22Rv1 (cell line): ENCODE results near the gene GNB1L.

Experiments used
- ZFX ChIP-seq: fragments of 450-650 bp; IDR thresholded peaks from 2 replicates; pipeline ENCODE4 v1.6.1; 2017; ENCODE audit warnings: antibody characterized with exemption, borderline replicate concordance
- TF ChIP-seq, protein P1 (sequence below): fragments of 450-650 bp; IDR thresholded peaks from 2 replicates; pipeline ENCODE4 v1.5.1; 2017; ENCODE audit warnings: mild to moderate bottlenecking

DNA sequence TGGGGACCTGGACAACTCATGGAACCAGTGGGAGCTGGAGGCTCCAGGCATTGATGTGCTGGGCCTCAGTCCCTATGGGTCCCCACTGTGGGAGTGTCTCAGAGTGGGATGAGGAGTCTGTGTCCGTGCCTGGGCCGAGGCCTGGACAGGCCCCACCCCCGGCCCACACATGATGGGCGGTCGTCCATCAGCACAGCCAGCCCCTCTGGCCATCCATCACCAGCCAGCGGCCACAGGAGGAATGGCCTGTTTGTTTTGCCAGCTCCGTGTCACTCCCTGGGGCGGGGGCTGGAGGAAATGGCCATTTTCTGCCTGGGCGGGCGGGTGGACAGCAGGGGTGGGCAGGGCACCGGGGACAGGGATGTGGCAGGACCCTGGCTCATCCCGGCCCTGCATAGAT lies 107.1 kb downstream of the GNB1L start:
- TF ChIP-seq, protein P1, sequence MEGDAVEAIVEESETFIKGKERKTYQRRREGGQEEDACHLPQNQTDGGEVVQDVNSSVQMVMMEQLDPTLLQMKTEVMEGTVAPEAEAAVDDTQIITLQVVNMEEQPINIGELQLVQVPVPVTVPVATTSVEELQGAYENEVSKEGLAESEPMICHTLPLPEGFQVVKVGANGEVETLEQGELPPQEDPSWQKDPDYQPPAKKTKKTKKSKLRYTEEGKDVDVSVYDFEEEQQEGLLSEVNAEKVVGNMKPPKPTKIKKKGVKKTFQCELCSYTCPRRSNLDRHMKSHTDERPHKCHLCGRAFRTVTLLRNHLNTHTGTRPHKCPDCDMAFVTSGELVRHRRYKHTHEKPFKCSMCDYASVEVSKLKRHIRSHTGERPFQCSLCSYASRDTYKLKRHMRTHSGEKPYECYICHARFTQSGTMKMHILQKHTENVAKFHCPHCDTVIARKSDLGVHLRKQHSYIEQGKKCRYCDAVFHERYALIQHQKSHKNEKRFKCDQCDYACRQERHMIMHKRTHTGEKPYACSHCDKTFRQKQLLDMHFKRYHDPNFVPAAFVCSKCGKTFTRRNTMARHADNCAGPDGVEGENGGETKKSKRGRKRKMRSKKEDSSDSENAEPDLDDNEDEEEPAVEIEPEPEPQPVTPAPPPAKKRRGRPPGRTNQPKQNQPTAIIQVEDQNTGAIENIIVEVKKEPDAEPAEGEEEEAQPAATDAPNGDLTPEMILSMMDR: no peak
- no peak for TF ChIP-seq ZFX
